A673 (cell line): ENCODE results near the gene PRRC2A. TPM values are rescaled to one million over a fixed set of nuclear protein-coding genes. Genes with fewer than 3 reads are reported as not detected.

Source experiments
- BruUV-seq: library from RNA; stranded (reverse); fragments of 400-500 nt; replicated peaks from 2 replicates; lab custom pipeline; 2021; lab: Mats Ljungman, UMichigan
- CTCF ChIA-PET: fragments of 300-600 bp; sonication (Branson Sonifier 250); formaldehyde crosslinking; loops from one replicate; lab custom pipeline; 2022; ENCODE audit warnings: antibody characterized with exemption; lab: Charles Lee
- POLR2A ChIA-PET: fragments of 300-600 bp; sonication (Branson Sonifier 250); formaldehyde crosslinking; loops from one replicate; lab custom pipeline; 2022; ENCODE audit warnings: antibody characterized with exemption; ENCODE audit not compliant: low non-redundant PET; lab: Charles Lee
- DNase-seq: peaks from one replicate; pipeline ENCODE4 v3.0.0-alpha.2; 2015; ENCODE audit warnings: low spot score
- H3K27ac ChIP-seq: fragments of 200-600 bp; sonication (generic); 2 replicates; pipeline ENCODE4 v1.5.1; 2016; ENCODE audit warnings: mixed run types, low read depth, mild to moderate bottlenecking, mixed read lengths, antibody characterized with exemption, low read length; ENCODE audit not compliant: poor library complexity, severe bottlenecking
- H3K27me3 ChIP-seq: fragments of 200-600 bp; sonication (generic); replicated peaks from 2 replicates; pipeline ENCODE4 v1.6.1; 2017; ENCODE audit warnings: mixed run types, low read depth, mild to moderate bottlenecking, mixed read lengths, antibody characterized with exemption, low read length; ENCODE audit not compliant: insufficient read depth, poor library complexity
- H3K36me3 ChIP-seq: fragments of 200-600 bp; sonication (generic); 2 replicates; pipeline ENCODE4 v1.6.1; 2016; ENCODE audit warnings: mixed run types, mild to moderate bottlenecking, mixed read lengths, antibody characterized with exemption, low read length; ENCODE audit not compliant: insufficient read depth, poor library complexity, severe bottlenecking
- H3K4me1 ChIP-seq: fragments of 200-600 bp; sonication (generic); 2 replicates; pipeline ENCODE4 v1.6.1; 2017; ENCODE audit warnings: mixed run types, mild to moderate bottlenecking, mixed read lengths, antibody characterized with exemption, low read length; ENCODE audit not compliant: insufficient read depth, poor library complexity, severe bottlenecking
- H3K4me3 ChIP-seq: fragments of 200-600 bp; sonication (generic); 2 replicates; pipeline ENCODE4 v1.5.1; 2016; ENCODE audit warnings: low read depth, mixed run types, mild to moderate bottlenecking, mixed read lengths, low read length; ENCODE audit not compliant: poor library complexity, severe bottlenecking
- H3K9me3 ChIP-seq: fragments of 200-600 bp; sonication (generic); 2 replicates; pipeline ENCODE4 v1.6.1; 2016; ENCODE audit warnings: mixed run types, low read depth, mild to moderate bottlenecking, mixed read lengths, antibody characterized with exemption, low read length; ENCODE audit not compliant: poor library complexity, severe bottlenecking
- CTCF ChIP-seq: fragments of 300-800, 200-600 bp; sonication (generic); conservative IDR thresholded peaks from 2 replicates; pipeline ENCODE4 v1.5.1; 2017; ENCODE audit warnings: low read depth, mild to moderate bottlenecking, antibody characterized with exemption, low read length, moderate library complexity, mixed read lengths
- EZH2 ChIP-seq: fragments of 200-600 bp; sonication (generic); IDR thresholded peaks from 2 replicates; pipeline ENCODE4 v1.6.1; 2017; ENCODE audit warnings: borderline replicate concordance, low read depth, mild to moderate bottlenecking, mixed read lengths, antibody characterized with exemption, low read length; ENCODE audit not compliant: poor library complexity, severe bottlenecking
- intact Hi-C: fragments of 100-400 bp; cut with micrococcal nuclease; formaldehyde crosslinking; loops from one replicate; pipeline ENCODE4 v1.10.0; 2022; ENCODE audit not compliant: unreplicated experiment
- total RNA-seq: library from RNA; stranded (reverse); gene quantifications from 2 replicates; pipeline ENCODE4 v1.2.3, GENCODE V29; 2021

PRRC2A gene
- total RNA-seq, 1 experiment from 2014 or later: 289 TPM

- POLR2A ChIA-PET: interaction anchor here (0.8 kb wide), 1 partner anchor 172 kb away, joined by 3 read pairs; the partner anchor contains the start of gene HSPA1B
- peaks cover 27% of the 10 kb centered on the region for H3K4me1 ChIP-seq
- DNase-seq: no peak
- TF ChIP-seq CTCF (no peak), EZH2 (no peak)
- no peaks in the 10 kb centered on the region for H3K36me3 ChIP-seq
- H3K4me3 ChIP-seq: no peak within 1 kb of the TSS
- H3K27me3 ChIP-seq: no peaks in the 10 kb centered on the region
- no TSS peak for BruUV-seq
- H3K27ac ChIP-seq: no peak within 1 kb of the TSS
- intact Hi-C loops: loop anchor here (10.0 kb wide), 1 partner anchor 111 kb away; the partner anchor contains the start of genes ATP6V1G2, DDX39B and NFKBIL1
- no peaks in the 10 kb centered on the region for H3K9me3 ChIP-seq
- CTCF ChIA-PET: no interaction called here
Measured at GRCh38 chr6:31655349-31656237, 35.1 kb downstream of the PRRC2A start, which contains the start of gene APOM. Gene APOM (plus strand): TSS chr6:31655894. CDS start chr6:31655967, 73 bp downstream.

DNA sequence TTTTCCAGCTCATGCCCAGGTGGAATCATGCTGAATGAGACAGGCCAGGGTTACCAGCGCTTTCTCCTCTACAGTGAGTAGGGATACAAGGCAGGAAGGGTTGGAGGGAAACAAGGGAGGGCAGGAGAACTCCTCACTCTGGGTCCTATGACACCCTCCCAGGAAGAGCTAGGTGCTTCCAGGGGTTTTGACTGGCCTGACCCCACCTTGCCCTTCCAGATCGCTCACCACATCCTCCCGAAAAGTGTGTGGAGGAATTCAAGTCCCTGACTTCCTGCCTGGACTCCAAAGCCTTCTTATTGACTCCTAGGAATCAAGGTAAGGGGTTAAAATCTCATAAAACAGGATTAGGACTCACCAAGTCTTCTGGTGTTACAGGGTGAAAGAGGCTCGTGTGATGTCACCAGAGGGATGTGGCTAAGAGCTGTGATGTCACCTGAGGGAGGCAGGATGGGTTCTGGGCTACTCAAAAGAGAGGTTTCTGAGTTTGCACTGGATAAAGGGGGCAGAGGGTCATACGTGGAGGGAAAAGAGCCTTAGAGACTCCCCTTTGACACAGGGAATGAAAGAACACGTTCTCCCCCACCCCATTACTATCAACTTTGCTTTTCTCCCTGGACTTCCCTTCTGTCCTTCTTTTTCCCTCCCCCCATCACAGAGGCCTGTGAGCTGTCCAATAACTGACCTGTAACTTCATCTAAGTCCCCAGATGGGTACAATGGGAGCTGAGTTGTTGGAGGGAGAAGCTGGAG, 37.1 kb downstream of the PRRC2A start:
- intact Hi-C loops: loop anchor here (10.0 kb wide), 1 partner anchor 113 kb away; the partner anchor contains the start of genes ATP6V1G2, DDX39B and NFKBIL1
- Histone ChIP-seq H3K4me3 (peak overlapping the region; percentile 83), H3K4me1 (peaks cover 28% of the 10 kb centered on the region), H3K27ac (peak overlapping the region; percentile 88), H3K9me3 (no peaks in the 10 kb centered on the region), H3K36me3 (peaks cover 11% of the 10 kb centered on the region), H3K27me3 (no peaks in the 10 kb centered on the region)
- DNase-seq: no peak
- ChIA-PET POLR2A (interaction anchor here (0.6 kb wide), 1 partner anchor 162 kb away, joined by 4 read pairs; no protein-coding TSS in a partner anchor), CTCF (no interaction called here)
- TF ChIP-seq CTCF: no peak
- no peak for TF ChIP-seq EZH2
- BruUV-seq: no TSS peak

- Histone ChIP-seq H3K27ac (peak overlapping the region; percentile 88), H3K36me3 (peaks cover 15% of the 10 kb centered on the region), H3K27me3 (no peaks in the 10 kb centered on the region), H3K4me1 (peaks cover 33% of the 10 kb centered on the region), H3K9me3 (no peaks in the 10 kb centered on the region), H3K4me3 (peak overlapping the region; percentile 83)
- no peak for TF ChIP-seq EZH2
- ChIA-PET POLR2A (interaction anchor here (0.6 kb wide), 1 partner anchor 162 kb away, joined by 4 read pairs; no protein-coding TSS in a partner anchor), CTCF (no interaction called here)
- DNase-seq: no peak
- no TSS peak for BruUV-seq
- intact Hi-C loops: loop anchor here (10.0 kb wide), 1 partner anchor 113 kb away; the partner anchor contains the start of genes ATP6V1G2, DDX39B and NFKBIL1
Measured at GRCh38 chr6:31658158-31658688, 37.7 kb downstream of the PRRC2A start.
